Hematopoietic multipotent progenitor cell treated with erythropoietin and hydrocortisone succinate and interleukin-3 and kit ligand, for 6 days (in vitro differentiated cells): Measurements from ENCODE around the gene TMBIM1.

Experiments
- DNase-seq: peaks from one replicate; pipeline ENCODE4 v3.0.0-alpha.2; 2015

The TMBIM1 gene

DNA sequence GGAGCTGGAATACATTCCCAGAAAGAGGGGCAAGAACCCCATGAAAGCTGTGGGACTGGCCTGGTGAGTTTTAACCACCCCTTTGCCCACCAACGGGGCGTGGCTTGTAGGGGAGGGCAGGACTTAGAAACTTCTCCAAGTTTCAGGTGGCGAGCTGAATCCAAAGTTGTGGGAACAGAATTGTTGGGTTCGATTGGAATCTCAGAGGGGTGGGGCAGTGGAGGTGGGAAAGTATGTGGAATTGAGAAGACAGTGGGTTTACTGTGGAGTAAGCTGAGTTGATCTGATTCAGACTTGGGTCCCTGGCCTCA lies 20.9 kb downstream of the TMBIM1 start:
- no peak for DNase-seq

DNA sequence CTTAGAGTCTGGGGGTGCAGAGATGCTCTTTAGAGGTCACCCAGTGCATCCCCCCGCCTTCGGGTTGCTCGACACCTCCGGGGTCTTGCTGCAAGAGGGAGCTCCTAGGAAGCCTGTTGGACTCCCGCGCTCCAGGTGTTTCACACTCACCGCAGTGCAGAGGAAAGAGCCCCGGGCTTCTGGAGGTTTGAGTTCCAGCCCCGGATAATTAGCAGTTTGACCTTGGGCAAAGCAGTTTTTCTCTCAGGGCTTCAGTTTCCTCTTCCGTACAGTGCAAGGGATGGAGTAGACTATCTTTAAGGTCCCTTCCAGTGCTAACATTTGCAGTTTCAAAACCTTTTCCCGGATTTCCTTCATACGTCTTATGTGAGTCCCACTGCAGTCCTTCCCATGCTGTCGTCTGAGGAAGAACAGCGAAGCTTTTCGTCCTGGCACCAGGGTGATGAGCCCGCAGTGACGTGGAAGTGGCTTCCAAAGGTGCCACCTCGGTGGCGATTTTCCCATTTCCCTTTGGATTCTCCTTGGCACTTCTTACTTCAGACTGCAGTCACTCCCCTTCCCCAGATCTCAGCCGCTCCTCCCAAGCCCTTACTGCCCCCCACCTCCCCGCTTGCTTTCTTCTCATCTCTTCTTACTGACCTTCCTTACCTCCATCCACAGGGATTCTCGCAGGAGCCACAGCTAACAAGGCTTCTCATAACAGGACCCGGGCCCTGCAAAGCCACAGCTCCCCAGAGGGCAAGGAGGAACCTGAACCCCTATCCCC lies 21.4 kb downstream of the TMBIM1 start:
- peak; percentile 53 for DNase-seq

DNA sequence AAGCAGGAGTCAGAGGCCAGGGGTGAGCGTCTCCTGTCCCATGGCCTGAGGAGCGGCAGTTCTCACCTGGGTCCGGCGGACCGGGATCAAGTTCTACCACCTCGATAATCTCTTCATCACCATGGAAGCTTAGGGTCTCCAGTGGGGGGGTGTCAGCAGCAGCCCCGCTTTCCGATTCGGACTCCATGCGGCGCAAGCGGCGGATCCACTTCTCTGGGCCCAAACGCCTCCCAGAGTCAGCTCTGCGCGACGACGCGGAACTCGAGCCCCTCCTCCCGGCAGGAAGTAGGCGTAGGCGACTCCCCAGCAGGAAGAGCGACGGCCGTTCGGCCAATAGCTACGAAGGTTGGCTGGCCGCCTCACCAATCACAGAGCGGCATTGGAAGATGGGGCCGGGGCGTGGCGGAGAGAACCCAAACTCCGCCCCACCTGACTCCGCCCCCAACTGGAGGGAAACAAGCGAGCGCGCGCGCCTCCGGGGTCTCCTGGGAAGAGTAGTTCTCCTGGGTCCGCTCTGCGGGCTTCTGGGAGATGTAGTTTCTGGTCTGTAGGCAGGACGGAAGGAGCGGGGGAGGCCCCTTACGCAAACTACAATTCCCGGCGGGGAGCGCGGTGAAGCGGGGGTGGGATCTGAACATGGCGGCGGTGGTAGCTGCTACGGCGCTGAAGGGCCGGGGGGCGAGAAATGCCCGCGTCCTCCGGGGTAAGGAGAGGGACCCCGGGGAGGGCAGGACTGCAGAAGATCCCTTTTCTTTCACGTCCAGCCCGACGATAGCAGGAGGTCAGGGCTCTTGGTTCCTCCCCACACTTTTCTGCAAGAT lies 22.2 kb downstream of the TMBIM1 start, which contains the start of the genes AAMP and PNKD:
Gene AAMP, minus strand, starts transcription at position 238 of the 821 bp plus-strand sequence. Its CDS starts 51 bp downstream, at position 187.
Gene PNKD, plus strand, starts transcription at position 620 of the 821 bp plus-strand sequence. Its CDS starts 17 bp downstream, at position 637.
- DNase-seq = peak; percentile 100

DNA sequence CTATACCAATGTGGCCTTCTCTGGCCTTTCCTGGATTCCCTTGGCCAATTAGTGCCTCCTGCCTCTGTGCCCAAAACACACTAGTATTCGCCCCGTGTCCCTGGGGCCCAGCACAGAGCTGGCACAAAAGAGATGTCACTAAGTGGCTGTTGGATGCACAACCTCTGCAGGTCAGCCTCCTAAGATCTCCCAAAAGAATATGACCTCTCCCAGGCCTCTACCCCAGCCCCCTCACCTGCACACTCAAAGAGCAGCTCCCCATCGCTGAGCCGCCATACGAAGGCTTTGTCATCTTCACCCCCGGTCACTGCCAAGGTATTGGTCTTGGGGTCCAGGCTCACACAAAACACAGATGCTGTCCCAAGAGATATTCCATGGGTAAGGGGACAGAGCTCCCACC lies 25.0 kb downstream of the TMBIM1 start:
- no peak for DNase-seq

DNA sequence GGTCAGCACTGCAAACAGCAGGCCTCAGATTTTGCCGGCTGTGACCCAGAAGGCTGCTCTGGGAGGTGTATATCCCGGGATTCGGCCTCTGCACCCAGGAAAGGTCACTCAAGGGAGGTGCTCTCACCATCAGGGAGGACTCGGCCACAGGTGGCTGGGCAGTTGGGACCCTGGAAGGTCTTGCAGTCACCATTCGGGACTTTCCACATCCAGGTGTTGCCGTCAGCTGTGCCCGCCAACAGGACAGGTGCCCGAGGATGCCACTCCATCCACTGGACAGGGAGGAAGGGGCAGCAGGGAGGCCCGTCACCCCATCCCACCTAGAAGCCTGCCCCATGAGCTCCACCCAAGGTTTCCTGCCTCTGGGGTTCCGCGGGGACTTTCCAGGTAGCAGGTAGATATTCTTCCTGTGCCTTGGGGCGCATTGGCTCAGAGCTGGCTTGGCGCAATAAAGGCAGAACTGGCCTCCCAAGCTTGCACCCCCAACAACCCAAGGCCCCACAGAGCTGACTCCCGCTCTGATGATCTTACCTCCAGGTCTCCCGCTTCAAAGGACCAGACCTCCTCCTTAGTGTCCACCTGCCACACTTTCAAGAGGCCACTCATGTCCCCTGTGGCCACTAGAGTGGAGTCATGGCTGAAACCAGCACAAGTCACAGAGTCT lies 25.9 kb downstream of the TMBIM1 start:
- DNase-seq = no peak

DNA sequence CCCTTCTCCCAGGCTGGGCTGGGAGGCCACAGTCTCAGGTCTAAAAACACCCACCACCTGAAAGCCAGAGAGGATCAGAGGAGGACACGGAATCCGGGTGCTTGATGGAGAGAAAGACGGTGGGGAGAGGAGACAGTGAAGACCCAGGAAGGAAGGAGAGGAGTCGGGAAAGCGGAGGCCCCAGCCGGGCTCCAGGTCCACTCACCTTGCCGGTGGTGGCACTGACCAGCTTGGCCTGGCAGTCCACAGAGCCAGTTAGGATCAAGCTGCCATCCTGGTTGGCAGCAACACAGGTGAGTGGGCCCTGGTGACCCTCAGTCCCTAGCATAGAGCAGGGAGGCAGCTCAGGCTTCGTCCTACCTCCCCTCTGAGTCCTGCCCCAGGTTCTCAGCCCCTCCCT lies 26.7 kb downstream of the TMBIM1 start:
- DNase-seq = no peak

DNA sequence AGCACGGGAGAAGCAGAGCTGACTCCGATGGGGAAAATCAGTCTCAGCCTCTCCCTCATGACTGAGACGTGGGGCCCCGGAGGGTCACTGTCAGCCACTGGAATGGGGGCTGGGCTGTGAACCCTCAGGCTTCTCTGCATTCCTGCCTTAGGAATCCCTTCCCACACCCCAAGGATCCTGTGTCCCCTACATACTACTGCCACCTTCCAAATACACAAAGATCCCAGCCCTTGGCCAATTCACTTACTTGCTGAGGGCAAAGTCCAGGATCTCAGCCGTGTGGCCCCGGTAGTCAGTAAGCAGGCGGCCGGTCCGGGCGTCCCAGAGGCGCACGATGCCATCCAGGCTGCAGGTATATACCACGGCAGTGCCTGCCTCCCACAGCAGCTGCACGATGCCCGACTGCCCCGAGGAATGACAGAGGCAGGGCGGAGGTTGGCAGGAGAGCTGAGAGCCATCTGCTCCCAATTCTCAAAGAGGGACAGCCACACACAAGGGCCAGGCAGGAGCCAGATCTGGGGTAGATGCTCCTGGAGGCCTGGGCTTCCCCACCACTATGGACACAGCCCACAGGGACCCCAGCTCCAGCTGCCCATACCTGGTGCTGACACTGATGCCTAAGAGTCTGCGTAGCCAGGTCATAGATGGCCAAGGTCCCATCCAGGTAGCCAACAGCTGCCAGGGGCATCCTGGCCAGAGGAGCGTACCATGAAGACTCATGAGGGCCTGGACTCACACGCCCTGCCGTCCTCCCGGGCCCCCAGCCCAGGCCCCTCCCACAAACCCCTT lies 27.3 kb downstream of the TMBIM1 start:
- no peak for DNase-seq

DNA sequence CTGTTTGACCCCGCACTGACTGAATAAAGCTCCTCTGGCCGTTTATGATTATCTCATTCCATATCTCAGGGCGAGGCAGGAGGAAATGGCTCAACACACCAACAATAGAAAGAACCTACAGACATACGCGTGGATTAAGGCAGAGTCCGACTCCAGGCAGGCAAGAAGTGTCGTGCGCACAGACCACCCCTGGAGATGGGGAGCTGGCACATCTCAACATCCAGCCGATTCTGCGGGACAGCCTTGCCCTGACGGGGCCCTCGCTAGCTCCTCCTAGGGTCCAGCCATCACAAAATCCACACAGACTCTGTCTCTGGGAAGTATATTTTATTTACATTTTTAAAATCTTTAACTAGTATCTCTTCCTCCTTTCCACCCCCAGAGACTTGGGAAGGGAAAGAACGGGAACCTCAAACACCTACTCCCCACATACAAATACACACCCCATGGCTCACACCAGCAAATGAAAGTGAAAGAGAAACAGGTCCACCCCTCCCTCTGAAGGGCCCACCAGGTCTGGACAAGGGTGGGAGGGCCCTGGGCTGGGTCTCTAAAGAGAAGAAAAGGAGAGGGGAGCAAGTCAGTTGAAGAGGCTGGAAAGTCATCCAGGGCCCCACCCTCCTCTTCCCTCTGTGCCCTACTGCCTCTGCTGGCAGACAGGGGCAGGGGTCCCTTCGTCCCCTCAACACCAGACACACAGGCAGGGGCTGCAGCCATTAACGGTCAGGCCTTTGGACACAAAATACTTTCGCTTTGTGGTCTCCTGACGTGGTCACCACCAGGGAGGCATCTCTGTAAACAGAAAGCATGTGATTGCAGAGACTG lies 28.3 kb downstream of the TMBIM1 start:
- DNase-seq = no peak

DNA sequence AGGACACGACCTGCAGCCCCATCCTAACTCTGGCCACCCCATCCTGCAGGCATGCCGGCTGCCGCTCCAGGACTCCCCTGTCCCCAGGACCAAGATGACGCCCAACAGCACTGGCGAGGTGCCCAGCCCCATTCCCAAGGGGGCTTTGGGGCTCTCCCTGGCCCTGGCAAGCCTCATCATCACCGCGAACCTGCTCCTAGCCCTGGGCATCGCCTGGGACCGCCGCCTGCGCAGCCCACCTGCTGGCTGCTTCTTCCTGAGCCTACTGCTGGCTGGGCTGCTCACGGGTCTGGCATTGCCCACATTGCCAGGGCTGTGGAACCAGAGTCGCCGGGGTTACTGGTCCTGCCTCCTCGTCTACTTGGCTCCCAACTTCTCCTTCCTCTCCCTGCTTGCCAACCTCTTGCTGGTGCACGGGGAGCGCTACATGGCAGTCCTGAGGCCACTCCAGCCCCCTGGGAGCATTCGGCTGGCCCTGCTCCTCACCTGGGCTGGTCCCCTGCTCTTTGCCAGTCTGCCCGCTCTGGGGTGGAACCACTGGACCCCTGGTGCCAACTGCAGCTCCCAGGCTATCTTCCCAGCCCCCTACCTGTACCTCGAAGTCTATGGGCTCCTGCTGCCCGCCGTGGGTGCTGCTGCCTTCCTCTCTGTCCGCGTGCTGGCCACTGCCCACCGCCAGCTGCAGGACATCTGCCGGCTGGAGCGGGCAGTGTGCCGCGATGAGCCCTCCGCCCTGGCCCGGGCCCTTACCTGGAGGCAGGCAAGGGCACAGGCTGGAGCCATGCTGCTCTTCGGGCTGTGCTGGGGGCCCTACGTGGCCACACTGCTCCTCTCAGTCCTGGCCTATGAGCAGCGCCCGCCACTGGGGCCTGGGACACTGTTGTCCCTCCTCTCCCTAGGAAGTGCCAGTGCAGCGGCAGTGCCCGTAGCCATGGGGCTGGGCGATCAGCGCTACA lies 29.4 kb downstream of the TMBIM1 start:
- no peak for DNase-seq

DNA sequence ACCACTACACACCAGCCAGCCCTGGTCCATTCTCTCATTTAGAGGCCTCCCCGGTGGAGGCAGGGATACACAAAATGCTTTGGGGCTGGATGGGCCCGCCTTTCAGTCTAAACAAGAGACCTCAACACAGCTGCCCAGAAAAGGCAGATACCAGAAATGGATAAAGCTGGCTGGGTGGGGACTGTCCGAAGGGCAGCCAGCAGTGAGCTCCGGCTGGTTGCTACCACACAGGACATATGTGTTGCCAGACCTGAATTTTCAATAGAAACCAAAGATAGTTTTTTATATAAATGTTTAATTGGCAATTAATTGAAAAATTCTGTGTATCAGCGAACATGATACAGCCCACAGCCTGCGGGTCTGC lies 30.1 kb downstream of the TMBIM1 start:
- no peak for DNase-seq

DNA sequence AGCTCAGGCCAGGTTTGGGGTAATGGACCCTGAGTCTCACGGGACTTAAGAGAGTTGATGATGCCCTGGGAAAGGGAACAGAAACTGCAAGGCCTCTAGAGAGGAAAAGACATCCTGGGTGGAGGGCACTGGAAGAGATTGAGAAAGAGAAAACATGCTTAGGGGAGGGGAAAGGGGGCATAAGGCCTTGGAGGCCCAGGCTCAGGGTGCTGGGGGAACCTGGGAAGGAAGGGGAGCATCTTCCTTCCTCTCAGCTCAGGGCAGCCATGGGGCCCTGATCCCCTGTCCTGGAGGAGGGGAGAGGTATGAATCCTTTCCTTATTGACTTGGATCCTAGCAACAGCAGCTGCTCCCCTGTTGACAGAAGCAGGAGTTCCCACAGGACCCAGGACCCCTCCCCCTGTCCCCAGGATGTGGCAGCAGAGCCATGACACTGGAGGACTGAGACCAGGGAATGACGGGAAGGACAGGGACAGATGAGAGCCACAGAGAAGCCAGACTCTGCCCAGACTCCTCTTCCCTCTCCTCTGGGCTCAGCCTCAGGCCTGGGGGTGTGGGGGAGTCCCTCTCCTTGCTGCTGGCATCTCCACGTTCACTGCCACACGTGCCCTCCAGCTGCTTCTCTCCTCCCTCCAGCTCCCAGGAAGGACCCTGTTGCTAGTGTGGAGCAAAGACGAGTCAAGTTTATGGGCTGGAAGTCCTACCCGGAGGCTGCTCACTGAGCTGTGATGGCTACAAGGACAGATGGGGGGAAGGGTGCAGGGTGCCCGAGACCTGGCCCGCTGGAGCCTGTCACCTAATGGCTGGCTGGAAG lies 30.7 kb downstream of the TMBIM1 start:
- DNase-seq = no peak

DNA sequence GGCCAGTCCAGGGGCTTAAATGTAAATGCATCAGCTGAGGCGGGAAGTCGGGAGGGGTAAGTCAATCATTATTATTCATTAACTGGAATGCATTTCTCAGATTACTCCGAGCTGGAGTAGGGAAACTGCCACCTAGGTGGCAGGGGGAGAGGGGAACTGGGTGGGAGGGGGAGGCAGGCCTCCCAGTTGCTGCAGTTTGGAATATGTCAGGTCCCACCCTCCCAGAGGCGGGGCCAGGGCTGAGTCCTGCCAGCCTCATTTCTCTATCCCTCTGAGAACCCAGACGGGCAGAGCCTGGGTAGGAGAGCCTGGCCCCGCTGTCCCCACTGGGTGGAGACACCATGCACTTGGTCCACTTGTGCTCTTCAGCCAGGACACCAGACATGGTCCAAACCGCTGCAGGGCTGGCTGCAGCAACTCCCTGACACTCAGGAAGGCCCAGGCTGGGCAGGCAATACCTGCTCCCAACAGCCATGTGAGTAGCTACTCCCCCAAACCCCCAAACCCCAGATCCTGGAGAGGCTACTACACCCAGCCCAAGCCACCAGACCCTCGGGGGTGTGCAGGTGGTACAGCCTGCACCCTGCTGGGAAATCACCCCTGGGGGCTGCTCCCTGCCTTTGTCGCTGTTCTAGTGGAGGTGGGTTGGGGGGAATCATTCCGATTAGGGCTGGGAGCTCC lies 31.4 kb downstream of the TMBIM1 start, which contains the start of gene GPBAR1:
Gene GPBAR1, plus strand, starts transcription at position 274 of the 681 bp plus-strand sequence. CDS start 1,710 bp downstream, outside the sequence.
- no peak for DNase-seq

DNA sequence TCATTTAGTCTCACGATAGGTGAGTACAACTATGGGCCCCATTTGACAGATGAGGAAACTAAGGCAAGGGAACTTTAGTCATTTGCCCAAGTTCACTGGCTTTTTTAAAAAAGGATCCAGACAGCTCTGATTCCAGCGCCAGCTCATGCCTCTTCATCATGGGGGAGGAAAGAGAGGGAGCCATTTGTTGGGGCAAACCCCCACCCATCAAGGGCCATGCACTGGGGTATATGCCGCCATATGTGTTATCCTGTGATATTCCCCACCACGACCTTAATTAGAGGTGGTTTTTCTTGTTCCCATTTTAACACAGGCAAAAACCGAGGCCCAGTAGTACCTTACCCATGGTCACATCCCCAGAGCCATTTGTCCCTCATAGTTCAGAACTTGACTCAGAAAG lies 32.1 kb downstream of the TMBIM1 start:
- no peak for DNase-seq

DNA sequence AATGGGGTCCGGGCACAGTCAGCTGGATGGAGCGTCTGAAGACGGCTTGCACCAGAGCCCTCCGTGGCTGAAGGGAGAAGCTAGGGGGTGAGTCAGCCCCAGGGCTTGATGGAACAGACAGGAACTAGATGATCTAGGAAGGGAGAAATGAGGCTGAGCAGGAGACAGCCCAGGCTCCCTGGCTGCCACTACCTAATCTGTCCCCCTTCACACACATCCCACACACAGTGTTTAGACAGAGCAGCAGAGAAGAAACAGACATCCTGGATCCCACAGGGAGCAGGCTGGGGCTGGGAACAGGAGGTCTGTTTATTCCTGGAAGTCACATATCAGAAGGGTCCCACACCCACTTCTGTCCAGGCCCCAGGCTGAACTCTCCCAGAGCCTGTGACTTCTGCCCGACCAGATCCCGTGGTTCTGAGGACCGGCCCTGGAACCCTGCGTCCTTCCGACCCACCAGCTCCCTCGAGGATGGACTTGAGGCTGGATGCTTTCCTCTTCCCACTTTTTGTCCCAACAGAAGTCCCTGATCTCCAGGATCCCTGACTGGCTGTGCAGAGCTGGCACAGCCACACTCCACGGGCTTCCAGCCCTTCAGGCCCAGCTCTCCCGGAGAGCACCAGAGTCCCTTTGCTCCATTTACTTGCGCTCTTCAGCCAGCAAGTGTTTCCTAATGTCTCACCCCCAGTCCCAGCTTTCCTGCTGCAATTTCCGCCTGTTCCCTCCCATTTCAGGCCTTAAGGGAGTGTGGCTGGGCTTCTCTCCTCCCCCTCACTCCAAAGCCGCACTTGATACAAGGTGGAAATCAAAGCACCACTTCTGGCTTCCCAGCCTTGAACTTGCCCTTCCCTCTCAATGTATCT lies 33.0 kb downstream of the TMBIM1 start:
- no peak for DNase-seq

DNA sequence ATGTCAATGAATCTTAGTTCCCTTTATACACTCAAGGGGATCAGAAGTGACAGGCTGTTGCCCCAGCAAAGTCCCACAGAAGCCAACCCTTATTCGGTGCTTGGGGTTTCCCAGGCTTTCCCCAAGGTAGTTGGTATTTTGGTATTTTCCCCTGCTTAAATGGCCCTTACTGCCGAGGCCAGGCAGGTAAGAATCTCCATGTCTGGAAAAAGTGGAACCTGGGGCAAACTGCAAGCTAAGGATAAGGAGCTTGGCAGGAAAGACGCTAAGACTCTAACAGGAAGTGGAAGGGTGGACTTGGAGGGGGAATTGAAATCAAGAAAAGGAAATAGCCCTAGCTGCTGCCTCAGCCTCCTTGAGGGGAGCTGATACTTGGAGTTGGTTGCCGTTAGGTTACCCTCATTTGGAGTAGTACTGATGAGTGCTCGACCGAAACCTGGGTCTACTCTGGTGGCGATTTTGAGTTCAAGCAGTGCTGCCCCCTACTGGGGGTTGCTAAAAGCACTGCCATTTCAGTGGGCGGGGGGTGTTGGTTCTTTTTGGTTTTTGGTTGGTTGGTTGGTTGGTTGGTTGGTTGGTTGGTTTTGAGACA lies 34.8 kb downstream of the TMBIM1 start:
- DNase-seq = peak; percentile 81

DNA sequence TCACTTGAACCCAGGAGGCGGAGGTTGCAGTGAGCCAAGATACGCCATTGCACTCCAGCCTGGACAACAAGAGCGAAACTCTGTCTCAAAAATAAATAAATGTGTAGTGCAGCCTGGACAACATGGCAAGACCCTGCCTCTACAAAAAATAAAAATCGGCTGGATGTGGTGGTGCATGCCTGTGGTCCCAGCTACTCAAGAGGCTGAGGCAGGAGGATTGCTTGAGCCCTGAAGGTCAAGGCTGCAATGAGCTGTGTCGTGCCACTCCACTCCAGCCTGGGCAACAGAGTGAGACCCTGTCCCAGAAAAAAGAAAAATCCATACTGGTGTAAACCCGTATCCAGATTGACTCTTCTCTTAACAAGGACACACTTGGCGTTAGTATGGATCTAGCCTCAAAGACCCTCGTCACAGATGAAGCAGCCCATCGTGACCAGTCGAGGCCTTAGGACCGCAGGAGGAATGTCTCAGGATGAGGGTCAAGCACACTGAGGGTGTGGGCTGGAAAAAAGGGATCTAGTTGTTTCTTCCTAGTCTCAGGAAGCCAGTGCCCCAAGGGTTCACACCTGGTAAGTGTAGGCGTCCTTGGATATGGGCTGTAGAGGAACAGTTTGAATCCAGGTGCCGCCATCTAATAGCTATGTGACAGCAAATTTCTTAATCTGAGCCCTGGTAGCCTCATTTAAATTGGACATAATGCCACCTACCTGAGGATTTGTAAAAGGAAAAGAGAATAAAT lies 35.5 kb downstream of the TMBIM1 start:
- no peak for DNase-seq

DNA sequence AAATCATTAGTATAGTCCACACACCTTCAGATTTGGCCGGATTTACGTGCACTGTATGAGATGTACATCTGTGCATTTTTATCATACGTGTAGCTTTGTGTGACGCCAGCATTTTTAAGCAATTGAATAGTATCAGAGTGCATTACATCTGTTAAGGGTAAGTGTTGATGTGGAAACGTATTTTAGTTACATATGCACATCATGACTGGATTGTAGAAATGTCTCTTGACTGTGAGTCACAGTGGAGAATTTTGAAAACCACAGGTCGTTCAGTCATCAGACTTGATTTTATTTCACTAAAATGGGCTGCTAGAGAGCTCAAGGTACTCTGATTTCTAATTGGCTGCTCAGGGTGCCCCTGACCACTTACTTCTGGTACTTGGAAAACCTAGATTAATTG lies 36.9 kb downstream of the TMBIM1 start:
- DNase-seq = no peak
